ENCODE data around the gene EGLN2. TPM values are rescaled to one million over a fixed set of nuclear protein-coding genes. Genes with fewer than 3 reads are reported as not detected.
"Not testable (repeated sequence)": the region's sequence is repeated elsewhere in the genome, so short reads cannot be mapped to it uniquely, and the experiment has no call there.

The EGLN2 gene
- polyA plus RNA-seq, 2 donors, result 36.3 to 44.7 TPM

DNA sequence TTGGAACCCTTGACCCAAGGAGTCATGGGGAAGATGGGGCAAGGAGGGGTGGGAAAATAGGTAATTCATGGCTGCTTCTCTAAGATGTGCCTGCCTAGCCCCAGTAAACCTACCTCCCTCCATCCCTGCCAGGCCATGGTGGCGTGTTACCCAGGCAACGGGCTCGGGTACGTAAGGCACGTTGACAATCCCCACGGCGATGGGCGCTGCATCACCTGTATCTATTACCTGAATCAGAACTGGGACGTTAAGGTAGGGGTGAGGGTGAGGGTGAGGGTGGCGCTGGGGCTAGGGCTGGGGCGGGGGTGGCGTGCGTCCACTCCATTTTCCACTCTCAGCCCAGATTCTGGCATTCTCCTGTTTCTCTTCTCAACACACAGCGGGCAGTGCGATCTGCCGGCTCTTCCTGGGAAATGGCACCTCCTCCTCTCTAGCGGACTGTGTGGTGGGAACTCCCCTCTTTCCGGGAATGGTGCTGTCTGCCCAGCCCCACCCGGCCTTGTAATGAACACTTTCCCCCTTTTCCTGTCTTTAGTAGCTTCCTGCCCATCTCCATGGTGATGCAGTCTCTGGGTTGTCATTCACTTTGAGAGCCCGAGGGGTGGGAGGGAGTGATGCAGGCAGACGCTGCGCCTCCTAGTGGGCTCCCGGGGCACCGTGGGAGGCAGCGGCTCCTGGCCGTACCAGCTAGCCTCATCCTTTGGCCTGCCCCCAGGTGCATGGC, 7.6 kb downstream of the EGLN2 start:
- 24 to 37% methylated on average over 26 of the region's 26 CpGs for WGBS, 2 donors
- Histone ChIP-seq H3K4me1 (ENCODE audit: control insufficient read depth in 2 of 2, insufficient read depth in 2 of 2, low read length in 1 of 2) (peaks cover 16 to 55% of the 10 kb centered on the region in 2 donors), H3K9me3 (ENCODE audit: control insufficient read depth in 2 of 2, insufficient read depth in 1 of 2, low read depth in 1 of 2, low read length in 1 of 2) (no peaks in the 10 kb centered on the region), H3K4me3 (ENCODE audit: low read depth in 1 of 2, low read length in 2 of 2) (no peak overlapping the region), H3K36me3 (ENCODE audit: control insufficient read depth in 2 of 2, insufficient read depth in 2 of 2, low read length in 1 of 2) (peaks cover 0 to 37% of the 10 kb centered on the region in 2 donors), H3K27me3 (ENCODE audit: control insufficient read depth in 1 of 2, insufficient read depth in 2 of 2, low read length in 2 of 2) (no peaks in the 10 kb centered on the region), H3K27ac (ENCODE audit: low read depth in 2 of 2, low read length in 1 of 2) (peak overlapping the region; percentile 38 to 57)

DNA sequence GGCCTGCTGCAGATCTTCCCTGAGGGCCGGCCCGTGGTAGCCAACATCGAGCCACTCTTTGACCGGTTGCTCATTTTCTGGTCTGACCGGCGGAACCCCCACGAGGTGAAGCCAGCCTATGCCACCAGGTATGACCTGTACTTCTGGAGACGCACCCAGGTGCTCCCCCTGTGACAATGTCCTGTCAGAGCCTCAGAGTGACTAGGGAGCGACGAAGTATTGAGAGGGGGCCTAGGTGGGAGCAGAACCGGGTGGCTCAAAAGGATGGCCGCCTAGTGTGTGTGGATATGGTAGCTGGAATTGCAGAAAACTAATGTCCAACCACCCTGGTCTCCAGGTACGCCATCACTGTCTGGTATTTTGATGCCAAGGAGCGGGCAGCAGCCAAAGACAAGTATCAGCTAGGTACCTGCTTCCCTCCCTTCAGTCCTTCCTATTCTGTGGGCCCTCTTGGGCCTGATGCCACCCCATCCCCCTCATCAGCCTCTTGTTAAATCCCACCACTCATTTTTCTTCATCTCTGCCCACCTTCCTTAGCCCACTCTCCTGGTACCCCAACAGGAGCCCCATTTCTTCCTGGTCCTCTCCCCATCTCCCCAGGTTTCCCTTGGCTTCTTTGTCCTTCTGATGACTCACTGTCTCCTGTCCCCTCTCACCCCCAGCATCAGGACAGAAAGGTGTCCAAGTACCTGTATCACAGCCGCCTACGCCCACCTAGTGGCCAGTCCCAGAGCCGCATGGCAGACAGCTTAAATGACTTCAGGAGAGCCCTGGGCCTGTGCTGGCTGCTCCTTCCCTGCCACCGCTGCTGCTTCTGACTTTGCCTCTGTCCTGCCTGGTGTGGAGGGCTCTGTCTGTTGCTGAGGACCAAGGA, 8.4 kb downstream of the EGLN2 start:
- H3K4me3 ChIP-seq (ENCODE audit: low read depth in 1 of 2, low read length in 2 of 2), result no peak overlapping the region

DNA sequence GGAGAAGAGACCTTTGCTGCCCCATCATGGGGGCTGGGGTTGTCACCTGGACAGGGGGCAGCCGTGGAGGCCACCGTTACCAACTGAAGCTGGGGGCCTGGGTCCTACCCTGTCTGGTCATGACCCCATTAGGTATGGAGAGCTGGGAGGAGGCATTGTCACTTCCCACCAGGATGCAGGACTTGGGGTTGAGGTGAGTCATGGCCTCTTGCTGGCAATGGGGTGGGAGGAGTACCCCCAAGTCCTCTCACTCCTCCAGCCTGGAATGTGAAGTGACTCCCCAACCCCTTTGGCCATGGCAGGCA, 9.0 kb downstream of the EGLN2 start:
- Histone ChIP-seq H3K4me1 (ENCODE audit: control insufficient read depth in 2 of 2, insufficient read depth in 2 of 2, low read length in 1 of 2) (peaks cover 7 to 48% of the 10 kb centered on the region in 2 donors), H3K4me3 (ENCODE audit: low read depth in 1 of 2, low read length in 2 of 2) (no peak overlapping the region), H3K36me3 (ENCODE audit: control insufficient read depth in 2 of 2, insufficient read depth in 2 of 2, low read length in 1 of 2) (peaks cover 0 to 32% of the 10 kb centered on the region in 2 donors), H3K27me3 (ENCODE audit: control insufficient read depth in 1 of 2, insufficient read depth in 2 of 2, low read length in 2 of 2) (no peaks in the 10 kb centered on the region), H3K27ac (ENCODE audit: low read depth in 2 of 2, low read length in 1 of 2) (peak overlapping the region in 1 of 2 donors; percentile 26), H3K9me3 (ENCODE audit: control insufficient read depth in 2 of 2, insufficient read depth in 1 of 2, low read depth in 1 of 2, low read length in 1 of 2) (no peaks in the 10 kb centered on the region)
- 88 to 92% methylated on average over 2 of the region's 2 CpGs for WGBS, 2 donors

More for the DNA sequence above, 8.4 kb downstream of the EGLN2 start:
- no peaks in the 10 kb centered on the region for H3K9me3 ChIP-seq (ENCODE audit: control insufficient read depth in 2 of 2, insufficient read depth in 1 of 2, low read depth in 1 of 2, low read length in 1 of 2)
- WGBS, 2 donors, result 64 to 67% methylated on average over 18 of the region's 18 CpGs
- no peaks in the 10 kb centered on the region for H3K27me3 ChIP-seq (ENCODE audit: control insufficient read depth in 1 of 2, insufficient read depth in 2 of 2, low read length in 2 of 2)
- peaks cover 13 to 53% of the 10 kb centered on the region in 2 donors for H3K4me1 ChIP-seq (ENCODE audit: control insufficient read depth in 2 of 2, insufficient read depth in 2 of 2, low read length in 1 of 2)
- peaks cover 0 to 32% of the 10 kb centered on the region in 2 donors for H3K36me3 ChIP-seq (ENCODE audit: control insufficient read depth in 2 of 2, insufficient read depth in 2 of 2, low read length in 1 of 2)
- peak overlapping the region; percentile 38 to 57 for H3K27ac ChIP-seq (ENCODE audit: low read depth in 2 of 2, low read length in 1 of 2)

DNA sequence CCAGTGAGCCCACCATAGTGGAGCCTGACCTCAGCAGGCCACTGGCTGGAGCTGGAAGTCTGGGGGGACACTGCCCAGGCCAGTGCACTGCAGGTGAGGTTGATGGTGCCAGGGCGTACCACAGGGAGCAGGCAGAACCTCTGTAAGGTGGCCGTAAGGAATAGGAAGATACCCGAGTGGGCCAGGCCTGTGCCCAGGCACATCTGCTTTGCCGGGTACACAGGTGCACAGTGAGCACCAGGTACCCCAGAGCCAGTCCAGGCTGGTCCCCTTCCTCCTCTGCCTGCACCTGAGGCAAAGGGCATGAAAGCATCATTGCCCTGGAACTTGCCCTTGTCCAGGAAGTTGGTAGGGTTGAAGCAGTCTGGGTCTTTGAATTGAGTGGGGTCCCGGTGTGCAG, 9.5 kb downstream of the EGLN2 start:
- no peak overlapping the region for H3K27ac ChIP-seq (ENCODE audit: low read depth in 2 of 2, low read length in 1 of 2)
- peaks cover 0 to 32% of the 10 kb centered on the region in 2 donors for H3K36me3 ChIP-seq (ENCODE audit: control insufficient read depth in 2 of 2, insufficient read depth in 2 of 2, low read length in 1 of 2)
- H3K9me3 ChIP-seq (ENCODE audit: control insufficient read depth in 2 of 2, insufficient read depth in 1 of 2, low read depth in 1 of 2, low read length in 1 of 2), result no peaks in the 10 kb centered on the region
- WGBS, 2 donors, result 85% methylated on average over 5 of the region's 5 CpGs
- H3K27me3 ChIP-seq (ENCODE audit: control insufficient read depth in 1 of 2, insufficient read depth in 2 of 2, low read length in 2 of 2), result no peaks in the 10 kb centered on the region
- H3K4me3 ChIP-seq (ENCODE audit: low read depth in 1 of 2, low read length in 2 of 2), result no peak overlapping the region
- peaks cover 7 to 43% of the 10 kb centered on the region in 2 donors for H3K4me1 ChIP-seq (ENCODE audit: control insufficient read depth in 2 of 2, insufficient read depth in 2 of 2, low read length in 1 of 2)

DNA sequence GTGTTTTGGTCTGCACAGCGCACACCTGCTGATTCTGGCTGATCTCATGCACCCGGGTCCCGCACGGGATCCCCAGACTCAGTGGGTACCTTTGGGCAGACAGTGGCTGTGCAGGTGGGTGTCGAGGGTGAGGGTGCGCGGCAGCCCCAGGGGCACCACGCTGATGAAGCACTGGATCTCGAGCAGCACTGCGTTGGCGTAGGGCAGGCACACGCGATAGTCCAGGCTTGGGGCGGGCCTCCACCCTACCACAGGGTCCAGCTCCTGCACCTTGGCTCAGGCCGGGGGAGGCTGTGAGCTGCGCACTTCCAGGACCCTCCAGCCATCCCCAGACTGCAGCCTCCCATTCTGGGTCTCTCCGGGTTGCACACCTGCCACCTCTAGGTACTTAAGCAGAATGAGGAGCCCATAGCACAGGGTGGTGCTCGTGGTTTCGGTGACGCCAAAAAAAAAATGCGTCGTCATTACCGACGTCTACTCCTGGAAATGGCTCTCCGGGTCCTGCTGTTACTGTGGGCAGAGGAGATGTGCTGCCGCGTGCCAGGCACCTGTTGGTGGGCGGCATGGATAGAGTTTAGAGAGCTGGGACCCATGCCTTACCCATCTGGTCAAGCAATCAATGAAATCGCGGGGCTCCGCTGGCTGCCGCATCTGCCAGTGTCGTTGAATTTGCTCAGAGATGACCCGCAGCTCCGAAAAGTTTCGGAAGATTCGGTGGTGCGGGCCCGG, 10.5 kb downstream of the EGLN2 start:
- Histone ChIP-seq H3K4me3 (ENCODE audit: low read depth in 1 of 2, low read length in 2 of 2) (no peak overlapping the region), H3K27me3 (ENCODE audit: control insufficient read depth in 1 of 2, insufficient read depth in 2 of 2, low read length in 2 of 2) (no peaks in the 10 kb centered on the region), H3K9me3 (ENCODE audit: control insufficient read depth in 2 of 2, insufficient read depth in 1 of 2, low read depth in 1 of 2, low read length in 1 of 2) (no peaks in the 10 kb centered on the region), H3K4me1 (ENCODE audit: control insufficient read depth in 2 of 2, insufficient read depth in 2 of 2, low read length in 1 of 2) (peaks cover 7 to 34% of the 10 kb centered on the region in 2 donors), H3K36me3 (ENCODE audit: control insufficient read depth in 2 of 2, insufficient read depth in 2 of 2, low read length in 1 of 2) (peaks cover 0 to 28% of the 10 kb centered on the region in 2 donors), H3K27ac (ENCODE audit: low read depth in 2 of 2, low read length in 1 of 2) (peak overlapping the region in 1 of 2 donors; percentile 49)
- WGBS, 2 donors, result 93 to 94% methylated on average over 38 to 39 of the region's 39 CpGs

DNA sequence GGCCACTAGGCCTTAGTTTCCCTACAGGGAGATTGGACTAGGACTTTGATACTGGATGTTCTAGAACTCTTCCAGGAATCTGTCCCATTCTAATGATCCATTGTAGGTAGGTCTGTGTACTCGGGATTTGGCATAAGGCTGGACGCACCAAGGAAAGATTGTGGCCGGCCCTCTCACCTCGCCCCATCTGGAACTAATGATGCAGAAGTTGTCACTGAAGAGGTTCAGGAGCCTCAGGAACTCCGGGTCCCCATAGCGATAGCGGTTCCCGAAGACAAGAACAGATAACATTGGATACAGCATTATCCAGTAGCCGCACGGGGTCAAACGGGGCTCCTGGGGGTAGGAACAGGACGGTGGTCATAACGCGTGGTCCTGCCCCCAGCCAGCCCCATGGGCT, 11.2 kb downstream of the EGLN2 start:
- Histone ChIP-seq H3K36me3 (ENCODE audit: control insufficient read depth in 2 of 2, insufficient read depth in 2 of 2, low read length in 1 of 2) (peaks cover 0 to 26% of the 10 kb centered on the region in 2 donors), H3K4me1 (ENCODE audit: control insufficient read depth in 2 of 2, insufficient read depth in 2 of 2, low read length in 1 of 2) (peaks cover 7 to 27% of the 10 kb centered on the region in 2 donors), H3K9me3 (ENCODE audit: control insufficient read depth in 2 of 2, insufficient read depth in 1 of 2, low read depth in 1 of 2, low read length in 1 of 2) (no peaks in the 10 kb centered on the region), H3K27ac (ENCODE audit: low read depth in 2 of 2, low read length in 1 of 2) (peak overlapping the region; percentile 38 to 49), H3K4me3 (ENCODE audit: low read depth in 1 of 2, low read length in 2 of 2) (no peak overlapping the region), H3K27me3 (ENCODE audit: control insufficient read depth in 1 of 2, insufficient read depth in 2 of 2, low read length in 2 of 2) (no peaks in the 10 kb centered on the region)
- WGBS, 2 donors, result 60 to 74% methylated on average over 12 to 14 of the region's 14 CpGs

DNA sequence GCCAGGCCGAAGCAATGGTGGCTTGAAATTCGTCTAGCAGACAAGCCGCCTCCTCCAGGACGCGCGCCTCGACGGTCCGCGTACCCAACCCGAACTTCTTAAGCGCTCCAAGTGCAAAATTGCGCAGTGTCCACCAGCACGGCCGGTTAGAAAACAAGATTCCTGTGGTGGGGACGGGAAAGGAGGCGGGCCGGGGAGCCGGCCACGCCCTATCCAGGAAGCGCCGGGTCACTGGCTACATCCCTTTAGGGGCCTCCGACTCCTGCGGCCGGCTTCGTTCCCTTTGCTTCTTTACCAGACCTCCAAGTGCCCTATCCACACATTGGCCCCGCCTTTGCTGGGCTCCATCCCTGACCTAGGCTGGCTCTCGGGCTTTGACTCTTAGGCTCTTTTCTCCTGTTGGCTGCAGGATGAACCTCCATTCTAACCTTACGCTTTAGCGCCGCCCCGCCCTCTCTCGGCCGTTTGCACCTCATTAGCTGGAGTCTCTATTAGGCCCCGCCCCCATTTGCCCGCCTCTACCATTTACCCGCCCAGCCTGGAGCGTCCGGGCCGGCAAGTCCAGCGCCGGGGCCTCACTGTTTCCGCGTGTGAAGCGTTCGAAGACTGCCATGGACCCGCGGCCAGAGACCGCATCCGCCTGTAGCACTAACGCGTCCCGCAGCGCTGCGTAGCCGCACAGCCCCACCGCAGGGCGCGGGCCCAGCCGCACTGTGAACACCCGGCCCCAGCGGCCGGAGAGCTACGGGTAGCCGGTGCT, 11.8 kb downstream of the EGLN2 start:
- Histone ChIP-seq H3K36me3 (ENCODE audit: control insufficient read depth in 2 of 2, insufficient read depth in 2 of 2, low read length in 1 of 2) (peaks cover 0 to 26% of the 10 kb centered on the region in 2 donors), H3K4me1 (ENCODE audit: control insufficient read depth in 2 of 2, insufficient read depth in 2 of 2, low read length in 1 of 2) (peaks cover 7 to 24% of the 10 kb centered on the region in 2 donors), H3K4me3 (ENCODE audit: low read depth in 1 of 2, low read length in 2 of 2) (peak overlapping the region; percentile 25 to 46), H3K27ac (ENCODE audit: low read depth in 2 of 2, low read length in 1 of 2) (peak overlapping the region; percentile 78 to 88)
- H3K27me3 ChIP-seq (ENCODE audit: control insufficient read depth in 1 of 2, insufficient read depth in 2 of 2, low read length in 2 of 2); H3K9me3 ChIP-seq (ENCODE audit: control insufficient read depth in 2 of 2, insufficient read depth in 1 of 2, low read depth in 1 of 2, low read length in 1 of 2): not testable (repeated sequence)
- WGBS, 2 donors, result 6 to 19% methylated on average over 34 to 64 of the region's 65 CpGs

DNA sequence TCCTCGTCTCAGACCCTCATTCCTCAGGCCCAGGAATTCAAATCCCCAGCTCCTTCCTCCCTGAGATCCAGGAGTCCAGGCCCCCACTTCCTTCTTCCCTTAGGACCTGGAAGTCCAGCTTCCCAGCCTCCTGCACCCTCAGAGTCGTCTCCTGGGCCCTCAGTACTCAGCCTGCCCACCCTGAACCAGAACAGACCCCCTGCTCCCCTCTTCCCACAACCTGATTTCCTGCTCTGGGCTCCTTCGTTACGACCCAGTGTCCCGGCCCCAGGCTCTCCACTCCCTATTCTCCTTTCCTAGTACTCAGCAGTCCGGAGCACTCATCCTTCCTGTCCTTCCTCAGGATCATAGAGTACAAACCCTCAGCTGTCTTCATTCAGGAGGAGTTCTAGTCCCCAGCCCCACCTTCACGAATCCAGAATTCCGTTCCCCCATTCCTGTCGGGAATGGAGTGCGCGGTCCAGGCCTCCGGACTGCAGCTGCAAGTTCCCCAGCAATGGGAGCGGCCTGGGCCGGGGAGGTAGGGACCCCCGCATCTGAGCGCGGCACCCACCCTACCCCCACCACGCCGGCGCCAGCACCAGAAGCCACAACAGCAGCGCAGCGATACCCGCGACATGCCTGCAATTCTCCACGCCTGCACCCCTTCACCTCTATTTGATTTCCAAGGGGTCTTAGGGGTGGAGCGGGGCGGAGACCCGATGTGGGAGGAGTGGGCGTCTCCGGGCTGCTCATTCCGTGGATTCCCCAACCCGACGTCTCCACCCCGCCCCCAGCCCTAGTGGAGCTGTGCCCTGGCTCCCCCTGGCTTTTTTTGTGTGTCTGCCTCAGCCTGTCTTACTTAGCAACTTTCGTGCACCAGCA, 12.7 kb downstream of the EGLN2 start:
- H3K36me3 ChIP-seq (ENCODE audit: control insufficient read depth in 2 of 2, insufficient read depth in 2 of 2, low read length in 1 of 2), result peaks cover 0 to 26% of the 10 kb centered on the region in 2 donors
- 19 to 26% methylated on average over 35 of the region's 35 CpGs for WGBS, 2 donors
- peaks cover 4 to 20% of the 10 kb centered on the region in 2 donors for H3K4me1 ChIP-seq (ENCODE audit: control insufficient read depth in 2 of 2, insufficient read depth in 2 of 2, low read length in 1 of 2)
- H3K9me3 ChIP-seq (ENCODE audit: control insufficient read depth in 2 of 2, insufficient read depth in 1 of 2, low read depth in 1 of 2, low read length in 1 of 2), result no peaks in the 10 kb centered on the region
- H3K27me3 ChIP-seq (ENCODE audit: control insufficient read depth in 1 of 2, insufficient read depth in 2 of 2, low read length in 2 of 2), result no peaks in the 10 kb centered on the region
- peak overlapping the region; percentile 5 to 29 for H3K4me3 ChIP-seq (ENCODE audit: low read depth in 1 of 2, low read length in 2 of 2)
- peak overlapping the region; percentile 52 for H3K27ac ChIP-seq (ENCODE audit: low read depth in 2 of 2, low read length in 1 of 2)

Data from esophagus (tissue), 2 donors.